ENCODE data around the gene BTG2. TPM values are rescaled to one million over a fixed set of nuclear protein-coding genes. Genes with fewer than 3 reads are reported as not detected.
"Not testable (repeated sequence)": the region's sequence is repeated elsewhere in the genome, so short reads cannot be mapped to it uniquely, and the experiment has no call there.

BTG2 gene
- total RNA-seq, 2 donors from 2014 or later, result 82.6 to 157 TPM

GRCh38 chr1:203291201-203292096 lies 13.9 kb upstream of the BTG2 start:
- no peaks in the 10 kb centered on the region for H3K36me3 Mint-ChIP-seq
- H3K4me1 Mint-ChIP-seq (ENCODE audit: low read depth in 2 of 2), result peaks cover 79 to 80% of the 10 kb centered on the region in 2 donors
- no peaks in the 10 kb centered on the region for H3K27me3 Mint-ChIP-seq
- no peak for DNase-seq (ENCODE audit: low spot score)
- H3K27ac Mint-ChIP-seq, result peak overlapping the region; percentile 98 to 99
- ATAC-seq, result no peak
- peak overlapping the region; percentile 92 for H3K4me3 Mint-ChIP-seq
- H3K9me3 Mint-ChIP-seq, result no peaks in the 10 kb centered on the region

DNA sequence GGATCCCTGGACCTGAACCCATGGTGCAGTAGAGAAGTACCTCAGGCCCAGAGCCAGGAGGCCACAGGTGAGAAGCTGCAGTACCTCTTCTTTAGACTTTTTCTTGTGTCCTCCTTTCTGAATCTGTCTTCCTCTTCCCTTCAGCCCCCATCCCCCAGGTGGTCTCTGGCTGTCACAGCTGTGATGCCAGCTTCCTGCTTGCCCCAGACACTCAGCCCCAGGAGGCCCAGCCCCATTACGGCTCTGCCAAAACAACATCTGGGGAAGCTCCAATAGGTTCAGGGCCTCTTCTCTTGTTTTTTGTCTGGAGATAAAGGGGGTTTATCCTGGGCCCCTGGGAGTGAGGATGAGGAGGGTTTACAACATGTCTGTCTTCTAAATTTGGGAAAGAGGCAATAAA lies 9.5 kb upstream of the BTG2 start:
- Mint-ChIP-seq H3K36me3 (no peaks in the 10 kb centered on the region), H3K27ac (peak overlapping the region in 1 of 2 donors; percentile 63), H3K27me3 (no peaks in the 10 kb centered on the region), H3K4me3 (no peak overlapping the region), H3K9me3 (no peaks in the 10 kb centered on the region), H3K4me1 (ENCODE audit: low read depth in 2 of 2) (peaks cover 60 to 64% of the 10 kb centered on the region in 2 donors)
- no peak for DNase-seq (ENCODE audit: low spot score)
- ATAC-seq, result no peak

GRCh38 chr1:203296460-203297073 lies 8.8 kb upstream of the BTG2 start:
- Mint-ChIP-seq H3K4me1 (ENCODE audit: low read depth in 2 of 2) (peaks cover 58 to 62% of the 10 kb centered on the region in 2 donors), H3K27ac (peak overlapping the region; percentile 29 to 64), H3K27me3 (no peaks in the 10 kb centered on the region), H3K36me3 (no peaks in the 10 kb centered on the region), H3K9me3 (no peaks in the 10 kb centered on the region), H3K4me3 (no peak overlapping the region)
- DNase-seq (ENCODE audit: low spot score) (no peak), ATAC-seq (no peak)

DNA sequence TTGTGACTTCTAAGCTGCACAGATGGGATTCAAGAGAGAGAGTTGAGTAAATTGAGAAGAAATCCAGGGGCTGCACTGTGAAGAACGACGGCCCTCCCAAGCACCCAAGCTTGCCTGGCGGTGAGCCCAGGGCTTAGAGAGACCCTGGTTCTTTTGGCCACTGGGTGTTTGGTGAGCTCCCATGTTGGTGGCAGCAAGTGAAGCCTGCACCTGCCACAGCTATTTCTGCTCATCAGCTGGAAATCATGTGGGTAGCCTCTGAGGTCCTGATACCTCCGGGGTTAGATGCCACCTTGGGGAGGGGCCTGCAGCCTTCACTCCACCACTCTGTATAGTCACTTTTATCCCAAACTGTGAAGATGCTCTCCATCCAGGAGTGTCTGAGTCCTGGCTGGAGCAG lies 6.2 kb upstream of the BTG2 start:
- Mint-ChIP-seq H3K4me1 (ENCODE audit: low read depth in 2 of 2) (peaks cover 63 to 68% of the 10 kb centered on the region in 2 donors), H3K27me3 (no peaks in the 10 kb centered on the region), H3K4me3 (no peak overlapping the region), H3K36me3 (no peaks in the 10 kb centered on the region), H3K27ac (peak overlapping the region in 1 of 2 donors; percentile 1), H3K9me3 (no peaks in the 10 kb centered on the region)
- DNase-seq (ENCODE audit: low spot score) (no peak), ATAC-seq (no peak)

DNA sequence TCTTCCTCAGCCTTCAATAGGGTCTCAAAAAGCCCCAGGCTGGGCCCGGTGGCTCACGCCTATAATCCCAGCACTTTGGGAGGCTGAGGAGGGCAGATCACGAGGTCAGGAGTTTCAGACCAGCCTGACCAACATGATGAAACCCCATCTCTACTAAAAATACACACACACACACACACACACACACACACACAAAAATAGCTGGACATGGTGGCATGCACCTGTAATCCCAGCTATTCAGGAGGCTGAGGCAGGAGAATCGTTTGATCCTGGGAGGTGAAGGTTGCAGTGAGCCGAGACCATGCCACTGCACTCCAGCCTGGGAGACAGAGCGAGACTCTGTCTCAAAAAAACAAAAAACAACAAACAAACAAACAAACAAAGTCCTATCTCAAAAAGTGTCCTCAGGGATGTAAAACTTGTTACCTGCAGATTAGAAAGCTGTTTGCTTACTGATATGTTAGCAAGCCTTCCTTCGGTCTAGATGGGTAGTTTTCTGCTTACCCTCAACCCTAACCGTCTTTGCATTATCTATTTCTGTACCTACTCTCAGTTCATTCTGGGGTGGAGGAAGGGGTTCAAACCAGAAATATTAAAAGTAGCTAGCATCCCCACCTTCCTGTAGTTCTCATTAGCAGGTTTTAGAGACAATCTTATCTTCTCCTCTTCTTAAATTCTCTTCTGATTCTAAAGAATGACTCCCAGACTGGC lies 5.4 kb upstream of the BTG2 start:
- Mint-ChIP-seq H3K27ac (peak overlapping the region; percentile 21 to 22), H3K4me1 (ENCODE audit: low read depth in 2 of 2) (peaks cover 67 to 70% of the 10 kb centered on the region in 2 donors)
- not testable (repeated sequence) for H3K27me3 Mint-ChIP-seq

GRCh38 chr1:203300441-203301330 lies 4.6 kb upstream of the BTG2 start:
- Mint-ChIP-seq H3K4me1 (ENCODE audit: low read depth in 2 of 2) (peaks cover 60 to 64% of the 10 kb centered on the region in 2 donors), H3K27ac (peak overlapping the region; percentile 21 to 22), H3K27me3 (no peaks in the 10 kb centered on the region), H3K36me3 (no peaks in the 10 kb centered on the region), H3K9me3 (no peaks in the 10 kb centered on the region), H3K4me3 (peak overlapping the region; percentile 30)
- no peak for DNase-seq (ENCODE audit: low spot score)
- peak in 1 of 2 donors; percentile 39 for ATAC-seq

More for the DNA sequence above, 5.4 kb upstream of the BTG2 start:
- ATAC-seq; DNase-seq (ENCODE audit: low spot score); H3K36me3 Mint-ChIP-seq; H3K9me3 Mint-ChIP-seq: not testable (repeated sequence)
- peak overlapping the region; percentile 30 for H3K4me3 Mint-ChIP-seq

DNA sequence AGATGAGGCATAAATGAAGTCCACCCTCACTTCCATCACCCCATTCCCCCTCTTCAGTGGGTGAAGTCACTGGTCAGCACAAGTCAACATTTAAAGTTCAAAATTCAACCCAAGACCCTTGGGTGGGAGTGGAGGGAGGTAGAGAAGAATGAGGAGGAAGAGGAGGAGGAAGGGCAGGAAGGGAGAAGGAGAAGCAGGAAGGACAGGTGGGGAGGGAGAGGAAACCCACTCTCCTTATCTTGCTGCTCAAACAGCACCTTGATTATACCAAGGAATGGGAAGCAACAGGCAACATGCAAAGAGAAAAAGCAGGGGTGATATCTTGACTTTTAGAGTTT lies 4.0 kb upstream of the BTG2 start:
- H3K4me1 Mint-ChIP-seq (ENCODE audit: low read depth in 2 of 2), result peaks cover 55 to 60% of the 10 kb centered on the region in 2 donors
- peak overlapping the region; percentile 21 to 22 for H3K27ac Mint-ChIP-seq
- DNase-seq (ENCODE audit: low spot score) (no peak), ATAC-seq (no peak)
- no peak overlapping the region for H3K4me3 Mint-ChIP-seq
- H3K27me3 Mint-ChIP-seq, result no peaks in the 10 kb centered on the region
- H3K36me3 Mint-ChIP-seq, result no peaks in the 10 kb centered on the region
- no peaks in the 10 kb centered on the region for H3K9me3 Mint-ChIP-seq

GRCh38 chr1:203302456-203302855 lies 2.9 kb upstream of the BTG2 start:
- Mint-ChIP-seq H3K27me3 (no peaks in the 10 kb centered on the region), H3K4me1 (ENCODE audit: low read depth in 2 of 2) (peaks cover 56 to 64% of the 10 kb centered on the region in 2 donors), H3K9me3 (no peaks in the 10 kb centered on the region), H3K36me3 (peaks cover 12% of the 10 kb centered on the region), H3K27ac (peak overlapping the region in 1 of 2 donors; percentile 96), H3K4me3 (no peak overlapping the region)
- ATAC-seq, result no peak
- DNase-seq (ENCODE audit: low spot score), result no peak

- H3K9me3 Mint-ChIP-seq, result no peaks in the 10 kb centered on the region
- no peak for DNase-seq (ENCODE audit: low spot score)
- H3K27me3 Mint-ChIP-seq, result no peaks in the 10 kb centered on the region
- H3K36me3 Mint-ChIP-seq, result peaks cover 16% of the 10 kb centered on the region
- peaks cover 58 to 65% of the 10 kb centered on the region in 2 donors for H3K4me1 Mint-ChIP-seq (ENCODE audit: low read depth in 2 of 2)
- peak overlapping the region; percentile 96 to 97 for H3K27ac Mint-ChIP-seq
- ATAC-seq, result no peak
- peak overlapping the region; percentile 97 for H3K4me3 Mint-ChIP-seq
Measured at GRCh38 chr1:203302894-203303293, 2.4 kb upstream of the BTG2 start.

DNA sequence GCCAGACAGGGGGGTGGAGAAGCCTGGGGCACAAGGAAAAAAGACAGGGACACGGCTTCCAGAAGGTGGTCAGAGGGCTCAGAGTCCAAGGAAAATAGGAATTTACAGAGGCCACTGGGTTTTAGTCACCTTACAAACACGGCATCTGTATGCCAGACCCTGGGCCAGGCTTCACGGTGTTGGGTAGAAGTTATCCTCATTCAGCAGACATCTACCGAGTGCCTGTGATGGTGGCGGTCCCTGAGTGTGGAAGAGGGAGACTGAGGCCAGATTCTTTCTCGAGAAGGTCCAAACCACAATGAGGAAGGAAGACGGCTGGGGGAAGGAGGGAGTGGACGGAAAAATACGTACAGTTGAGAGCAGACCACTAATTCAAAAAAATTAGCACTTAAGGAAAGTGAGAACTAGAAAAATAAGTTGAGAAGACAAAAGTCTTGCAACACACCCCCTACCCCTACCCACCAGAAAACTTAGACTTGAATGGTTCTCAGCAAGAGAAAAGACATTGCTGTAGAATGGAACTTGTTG lies 864 bp upstream of the BTG2 start:
- Mint-ChIP-seq H3K27me3 (no peaks in the 10 kb centered on the region), H3K27ac (peak overlapping the region; percentile 96 to 97), H3K36me3 (peaks cover 32% of the 10 kb centered on the region), H3K9me3 (no peaks in the 10 kb centered on the region), H3K4me3 (peak overlapping the region; percentile 97), H3K4me1 (ENCODE audit: low read depth in 2 of 2) (peaks cover 67 to 72% of the 10 kb centered on the region in 2 donors)
- DNase-seq (ENCODE audit: low spot score) (no peak), ATAC-seq (no peak)

- peak overlapping the region; percentile 96 to 97 for H3K27ac Mint-ChIP-seq
- H3K4me3 Mint-ChIP-seq, result peak overlapping the region; percentile 97
- no peak for DNase-seq (ENCODE audit: low spot score)
- H3K27me3 Mint-ChIP-seq, result no peaks in the 10 kb centered on the region
- peaks cover 42% of the 10 kb centered on the region for H3K36me3 Mint-ChIP-seq
- peak in 1 of 2 donors; percentile 41 for ATAC-seq
- peaks cover 72 to 76% of the 10 kb centered on the region in 2 donors for H3K4me1 Mint-ChIP-seq (ENCODE audit: low read depth in 2 of 2)
- no peaks in the 10 kb centered on the region for H3K9me3 Mint-ChIP-seq
Measured at GRCh38 chr1:203305809-203306088, 430 bp downstream of the BTG2 start.

DNA sequence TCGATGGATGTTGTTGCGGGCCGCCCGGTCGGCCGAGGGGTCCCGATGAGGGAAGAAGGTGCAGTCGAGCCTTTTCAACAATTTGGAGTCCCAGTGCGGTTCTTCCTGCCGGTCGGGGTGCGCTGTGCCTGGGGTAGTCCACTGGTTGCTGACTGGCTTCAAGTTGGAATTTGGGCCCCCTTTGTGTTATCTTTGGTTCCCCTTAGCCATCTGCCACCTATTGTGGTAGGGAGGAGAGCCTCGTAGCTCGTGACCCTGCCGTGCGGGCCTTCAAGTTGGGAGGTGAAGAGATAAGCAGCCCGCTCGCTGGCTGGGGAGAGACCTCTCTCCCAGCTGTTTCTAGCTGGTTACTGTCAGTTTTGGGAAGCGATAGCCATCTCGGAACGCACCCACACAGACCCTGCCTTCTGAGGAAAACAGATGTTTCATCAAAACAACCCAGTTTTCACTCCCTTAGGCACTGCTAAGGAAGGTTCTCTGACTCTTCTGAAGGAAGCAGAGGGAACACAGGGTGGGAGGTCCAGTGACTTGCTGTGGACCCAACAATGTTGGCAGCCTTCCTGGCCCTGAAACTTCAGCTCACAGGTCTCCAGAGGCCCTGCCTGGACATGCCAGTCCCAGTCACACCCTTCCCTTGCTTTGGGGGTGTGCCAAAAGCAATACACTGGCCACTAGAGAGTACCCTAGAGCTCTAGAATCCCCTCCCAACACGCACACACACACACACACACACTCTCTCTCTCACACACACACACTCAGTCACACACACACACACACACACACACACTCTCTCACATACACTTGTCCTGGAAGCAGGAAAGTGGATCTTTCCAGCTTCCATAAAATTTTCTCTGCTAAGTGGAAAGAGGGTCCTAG lies 1.0 kb downstream of the BTG2 start:
- ATAC-seq, result no peak

More for the DNA sequence above, 1.0 kb downstream of the BTG2 start:
- peak overlapping the region; percentile 97 for H3K4me3 Mint-ChIP-seq
- DNase-seq (ENCODE audit: low spot score), result peak; percentile 68
- peaks cover 42% of the 10 kb centered on the region for H3K36me3 Mint-ChIP-seq
- peaks cover 72 to 74% of the 10 kb centered on the region in 2 donors for H3K4me1 Mint-ChIP-seq (ENCODE audit: low read depth in 2 of 2)
- H3K27me3 Mint-ChIP-seq, result no peaks in the 10 kb centered on the region
- no peaks in the 10 kb centered on the region for H3K9me3 Mint-ChIP-seq
- peak overlapping the region; percentile 96 to 97 for H3K27ac Mint-ChIP-seq
